BLaER1 treated with 17β-estradiol and CSF1 and Interleukin-3, amounts not matched to agents 10 nM and 100 nM (cell line): ENCODE data around the gene GCG.

Experiments used
- H3K27ac ChIP-seq, 11 experiments: shearing (Covaris generic); formaldehyde crosslinking; 2 replicates each; pipeline ENCODE4 v1.8.1; 2022
- H3K27me3 ChIP-seq, 11 experiments: shearing (Covaris generic); formaldehyde crosslinking; 2 replicates each; pipeline ENCODE4 v1.8.1; 2022
- H3K36me3 ChIP-seq, 11 experiments: shearing (Covaris generic); formaldehyde crosslinking; 2 replicates each; pipeline ENCODE4 v1.8.1; 2022
- H3K4me1 ChIP-seq, 10 experiments: shearing (Covaris generic); formaldehyde crosslinking; 2 replicates each; pipeline ENCODE4 v1.8.1; 2022
- H3K4me2 ChIP-seq, 11 experiments: shearing (Covaris generic); formaldehyde crosslinking; 2 replicates each; pipeline ENCODE4 v1.8.1; 2022
- H3K4me3 ChIP-seq, 10 experiments: shearing (Covaris generic); formaldehyde crosslinking; 2 replicates each; pipeline ENCODE4 v1.8.1; 2022
- H3K9ac ChIP-seq, 11 experiments: shearing (Covaris generic); formaldehyde crosslinking; 2 replicates each; pipeline ENCODE4 v1.8.1; 2022
- H3K9me3 ChIP-seq, 11 experiments: shearing (Covaris generic); formaldehyde crosslinking; replicated peaks in 1 of 11; 2 replicates each; pipeline ENCODE4 v1.8.1; 2022
- H4K20me1 ChIP-seq, 11 experiments: shearing (Covaris generic); formaldehyde crosslinking; 2 replicates each; pipeline ENCODE4 v1.8.1; 2022
- Cebpa-rat ChIP-seq, 11 experiments: shearing (Covaris generic); IDR thresholded peaks; 2 replicates each; pipeline ENCODE4 v1.8.1; 2022

The GCG gene

GRCh38 chr2:162125138-162125537 is 26.9 kb downstream of the GCG start:
- no peak for TF ChIP-seq Cebpa-rat (IDR thresholded peaks at IDR 0.05)
- Histone ChIP-seq H3K36me3 (no peaks in the 10 kb centered on the region), H3K4me3 (no peak overlapping the region), H3K9me3 (no peaks in the 10 kb centered on the region; a peak in 1 of 22 replicates), H4K20me1 (no peaks in the 10 kb centered on the region), H3K27ac (peak overlapping the region in 7 of 11 experiments; percentile 31 to 60 (median 48); a peak in 11 of 22 replicates), H3K4me2 (peak overlapping the region; percentile 47 to 84 (median 58); a peak in 16 of 22 replicates), H3K9ac (no peak overlapping the region), H3K4me1 (peaks cover 26 to 39% (median 32%) of the 10 kb centered on the region in 10 experiments), H3K27me3 (no peaks in the 10 kb centered on the region)

GRCh38 chr2:162123806-162124758 is 28.0 kb downstream of the GCG start:
- Histone ChIP-seq H3K36me3 (no peaks in the 10 kb centered on the region), H3K9ac (no peak overlapping the region), H3K9me3 (no peaks in the 10 kb centered on the region), H3K4me2 (peak overlapping the region in 3 of 11 experiments; percentile 64 to 84 (median 76); a peak in 5 of 22 replicates), H3K27me3 (no peaks in the 10 kb centered on the region), H4K20me1 (no peaks in the 10 kb centered on the region), H3K27ac (no peak overlapping the region), H3K4me1 (peaks cover 26 to 39% (median 32%) of the 10 kb centered on the region in 10 experiments), H3K4me3 (no peak overlapping the region)
- no peak for TF ChIP-seq Cebpa-rat (IDR thresholded peaks at IDR 0.05)

- Histone ChIP-seq H3K9me3 (peaks cover 0 to 17% (median 8%) of the 10 kb centered on the region in 11 experiments; a peak in 11 of 22 replicates), H3K4me3 (no peak overlapping the region), H3K27me3 (no peaks in the 10 kb centered on the region), H4K20me1 (no peaks in the 10 kb centered on the region), H3K9ac (no peak overlapping the region), H3K27ac (no peak overlapping the region), H3K36me3 (no peaks in the 10 kb centered on the region), H3K4me2 (peak overlapping the region in 3 of 11 experiments; percentile 12 to 49 (median 24); a peak in 3 of 22 replicates), H3K4me1 (peaks cover 0 to 22% (median 3%) of the 10 kb centered on the region in 10 experiments; a peak in 8 of 20 replicates)
- no peak for TF ChIP-seq Cebpa-rat (IDR thresholded peaks at IDR 0.05)
Measured at GRCh38 chr2:162118166-162119031, 33.6 kb downstream of the GCG start.

- H3K4me3 ChIP-seq = no peak overlapping the region
- TF ChIP-seq Cebpa-rat (IDR thresholded peaks at IDR 0.05) = no peak
- no peaks in the 10 kb centered on the region for H4K20me1 ChIP-seq
Measured at GRCh38 chr2:162116352-162116751, 35.7 kb downstream of the GCG start.

GRCh38 chr2:162115076-162115475 is 37.0 kb downstream of the GCG start:
- H3K9me3 ChIP-seq = peaks cover 0 to 17% (median 8%) of the 10 kb centered on the region in 11 experiments; a peak in 11 of 22 replicates
- H3K36me3 ChIP-seq = no peaks in the 10 kb centered on the region

More at GRCh38 chr2:162116352-162116751, 35.7 kb downstream of the GCG start:
- no peak overlapping the region for H3K4me2 ChIP-seq
- peaks cover 0 to 40% (median 4%) of the 10 kb centered on the region in 10 experiments; a peak in 8 of 20 replicates for H3K4me1 ChIP-seq
- H3K36me3 ChIP-seq = no peaks in the 10 kb centered on the region
- peaks cover 0 to 17% (median 8%) of the 10 kb centered on the region in 11 experiments; a peak in 11 of 22 replicates for H3K9me3 ChIP-seq
- no peaks in the 10 kb centered on the region for H3K27me3 ChIP-seq
- H3K9ac ChIP-seq = no peak overlapping the region
- H3K27ac ChIP-seq = no peak overlapping the region

GRCh38 chr2:162114271-162114670 is 37.8 kb downstream of the GCG start:
- peak overlapping the region in 2 of 11 experiments; percentile 30 to 47; a peak in 2 of 22 replicates for H3K27ac ChIP-seq
- no peaks in the 10 kb centered on the region for H3K36me3 ChIP-seq
- H3K4me2 ChIP-seq = peak overlapping the region in 3 of 11 experiments; percentile 49 to 63 (median 52); a peak in 4 of 22 replicates
- no peak overlapping the region for H3K4me3 ChIP-seq
- TF ChIP-seq Cebpa-rat (IDR thresholded peaks at IDR 0.05) = no peak
- H4K20me1 ChIP-seq = no peaks in the 10 kb centered on the region
- H3K27me3 ChIP-seq = no peaks in the 10 kb centered on the region
- H3K9me3 ChIP-seq = peaks cover 0 to 17% (median 8%) of the 10 kb centered on the region in 11 experiments; a peak in 11 of 22 replicates
- H3K9ac ChIP-seq = no peak overlapping the region
- peaks cover 0 to 40% (median 4%) of the 10 kb centered on the region in 10 experiments; a peak in 8 of 20 replicates for H3K4me1 ChIP-seq

More at GRCh38 chr2:162115076-162115475, 37.0 kb downstream of the GCG start:
- Histone ChIP-seq H3K27ac (no peak overlapping the region), H4K20me1 (no peaks in the 10 kb centered on the region), H3K4me2 (no peak overlapping the region), H3K4me1 (peaks cover 0 to 40% (median 4%) of the 10 kb centered on the region in 10 experiments; a peak in 8 of 20 replicates), H3K4me3 (no peak overlapping the region), H3K9ac (no peak overlapping the region), H3K27me3 (no peaks in the 10 kb centered on the region)
- TF ChIP-seq Cebpa-rat (IDR thresholded peaks at IDR 0.05) = no peak

- H3K4me1 ChIP-seq = peaks cover 0 to 38% (median 4%) of the 10 kb centered on the region in 10 experiments; a peak in 8 of 20 replicates
- peak in 10 of 11 experiments; percentile 12 to 84 (median 56); a peak in 13 of 22 replicates for TF ChIP-seq Cebpa-rat (IDR thresholded peaks at IDR 0.05)
- H3K27ac ChIP-seq = peak overlapping the region in 3 of 11 experiments; percentile 30 to 47 (median 40); a peak in 3 of 22 replicates
- H3K27me3 ChIP-seq = no peaks in the 10 kb centered on the region
- no peaks in the 10 kb centered on the region for H3K36me3 ChIP-seq
- H3K4me3 ChIP-seq = no peak overlapping the region
- H4K20me1 ChIP-seq = no peaks in the 10 kb centered on the region
- H3K9me3 ChIP-seq = peaks cover 0 to 17% (median 8%) of the 10 kb centered on the region in 11 experiments; a peak in 11 of 22 replicates
- peak overlapping the region in 7 of 11 experiments; percentile 9 to 63 (median 39); a peak in 10 of 22 replicates for H3K4me2 ChIP-seq
- H3K9ac ChIP-seq = no peak overlapping the region
Measured at GRCh38 chr2:162113776-162114168, 38.3 kb downstream of the GCG start.

GRCh38 chr2:162113088-162113775 is 38.8 kb downstream of the GCG start:
- Histone ChIP-seq H3K9me3 (peaks cover 0 to 17% (median 8%) of the 10 kb centered on the region in 11 experiments; a peak in 11 of 22 replicates), H4K20me1 (no peaks in the 10 kb centered on the region), H3K9ac (no peak overlapping the region), H3K27ac (peak overlapping the region in 3 of 11 experiments; percentile 22 to 40 (median 35); a peak in 4 of 22 replicates), H3K27me3 (no peaks in the 10 kb centered on the region), H3K4me3 (no peak overlapping the region), H3K4me1 (peaks cover 0 to 33% (median 4%) of the 10 kb centered on the region in 10 experiments; a peak in 8 of 20 replicates), H3K4me2 (peak overlapping the region in 6 of 11 experiments; percentile 11 to 63 (median 44); a peak in 10 of 22 replicates), H3K36me3 (no peaks in the 10 kb centered on the region)
- TF ChIP-seq Cebpa-rat (IDR thresholded peaks at IDR 0.05) = no peak
